Esophagus muscularis mucosa (tissue), 4 donors: ENCODE data around the gene RHOBTB3. TPM values are rescaled to one million over a fixed set of nuclear protein-coding genes. Genes with fewer than 3 reads are reported as not detected.
"Not testable (repeated sequence)": the region's sequence is repeated elsewhere in the genome, so short reads cannot be mapped to it uniquely, and the experiment has no call there.

ENCODE experiments used
- DNase-seq: peaks from one replicate; pipeline ENCODE4 v3.0.0-alpha.2; 2017; ENCODE audit errors: extremely low spot score
- H3K27ac ChIP-seq, 4 donors: fragments of 200-600 bp; sonication (generic); replicated peaks in 1 of 4; 1 replicate in 3 of 4; 2 replicates in 1 of 4; pipeline ENCODE4 v1.5.1; 2016 to 2019; ENCODE audit warnings: mild to moderate bottlenecking in 1 of 4
- H3K27me3 ChIP-seq, 4 donors: fragments of 200-600 bp; sonication (generic); one replicate each; pipeline versions ENCODE4 v1.5.1 to v1.6.0; 2016 to 2019
- H3K36me3 ChIP-seq, 4 donors: fragments of 200-600 bp; sonication (generic); one replicate each; pipeline ENCODE4 v1.5.1; 2016 to 2019
- H3K4me1 ChIP-seq, 4 donors: fragments of 200-600 bp; sonication (generic); one replicate each; pipeline ENCODE4 v1.5.1; 2016 to 2019
- H3K4me3 ChIP-seq, 4 donors: fragments of 200-600 bp; sonication (generic); 1 replicate in 2 of 4; 2 replicates in 2 of 4; pipeline ENCODE4 v1.5.1; 2016 to 2019; ENCODE audit warnings: mild to moderate bottlenecking in 4 of 4, moderate library complexity in 1 of 4
- H3K9me3 ChIP-seq, 4 donors: fragments of 200-600 bp; sonication (generic); 1 replicate in 3 of 4; 2 replicates in 1 of 4; pipeline ENCODE4 v1.5.1; 2016 to 2019
- CTCF ChIP-seq, 3 experiments: fragments of 200-600 bp in 2 of 3; fragments of 450-650 bp in 1 of 3; sonication (generic) in 2 of 3; IDR thresholded peaks; one replicate each; pipeline ENCODE4 v1.5.1; 2017 to 2019; ENCODE audit warnings: antibody characterized with exemption in 3 of 3, mild to moderate bottlenecking in 2 of 3, moderate library complexity in 1 of 3
- EP300 ChIP-seq: sonication (generic); formaldehyde crosslinking; IDR thresholded peaks from one replicate; pipeline ENCODE4 v1.6.1; 2017; ENCODE audit warnings: antibody characterized with exemption
- POLR2A ChIP-seq: fragments of 450-650 bp; IDR thresholded peaks from one replicate; pipeline ENCODE4 v1.6.1; 2017; ENCODE audit warnings: antibody characterized with exemption, moderate library complexity, mild to moderate bottlenecking, low read depth
- POLR2AphosphoS5 ChIP-seq, 2 donors: sonication (generic); formaldehyde crosslinking; IDR thresholded peaks; one replicate each; pipeline ENCODE4 v1.6.1; 2017; ENCODE audit warnings: antibody characterized with exemption in 2 of 2
- WGBS: methylation state at CpG from one replicate; pipeline ENCODE4 v1.1.5; 2018; 5-methylcytosine and 5-hydroxymethylcytosine counted together
- intact Hi-C: fragments of 100-400 bp; cut with DNase I; formaldehyde crosslinking; loops from one replicate; pipeline ENCODE4 v1.15.1; 2023
- total RNA-seq, 4 donors: library from RNA; depleted of rRNA; stranded (reverse); fragments of >200 nt; gene quantifications; one replicate each; pipeline versions ENCODE4 v1.1.0 to v1.2.1, GENCODE V29; 2016

The RHOBTB3 gene
- total RNA-seq, 4 donors from 2014 or later = 72.9 to 165 (median 89.2) TPM

- 16% methylated on average over 2 of the region's 2 CpGs for WGBS
These were observed 78.4 kb downstream of the RHOBTB3 start for GRCh38 chr5:95809414-95809960.

GRCh38 chr5:95810305-95811125 lies 79.4 kb downstream of the RHOBTB3 start:
- Histone ChIP-seq H3K9me3 (peaks cover 0 to under 1% (median 0%) of the 10 kb centered on the region in 4 donors), H3K36me3 (peaks cover 0 to 26% (median 10%) of the 10 kb centered on the region in 4 donors), H3K4me3 (no peak overlapping the region), H3K27me3 (no peaks in the 10 kb centered on the region), H3K4me1 (peaks cover 50 to 58% (median 56%) of the 10 kb centered on the region in 4 donors), H3K27ac (peak overlapping the region; percentile 69 to 77 (median 76))
- TF ChIP-seq CTCF (IDR thresholded peaks at IDR 0.05) (no peak), EP300 (no peak), POLR2A (no peak), POLR2AphosphoS5 (IDR thresholded peaks at IDR 0.05) (no peak)
- DNase-seq = peak; percentile 55
- intact Hi-C loops = no loop called here
- 48% methylated on average over 5 of the region's 5 CpGs for WGBS

More at GRCh38 chr5:95809414-95809960, 78.4 kb downstream of the RHOBTB3 start:
- Histone ChIP-seq H3K4me3 (peak overlapping the region in 1 of 4 donors; percentile 2), H3K27me3 (no peaks in the 10 kb centered on the region), H3K36me3 (peaks cover 0 to 16% (median 5%) of the 10 kb centered on the region in 4 donors), H3K27ac (peak overlapping the region; percentile 69 to 77 (median 76)), H3K9me3 (peaks cover 0 to 6% (median 0%) of the 10 kb centered on the region in 4 donors), H3K4me1 (peaks cover 50 to 58% (median 56%) of the 10 kb centered on the region in 4 donors)
- TF ChIP-seq POLR2AphosphoS5 (IDR thresholded peaks at IDR 0.05) = no peak
- TF ChIP-seq EP300 = no peak
- no peak for TF ChIP-seq CTCF (IDR thresholded peaks at IDR 0.05)
- no peak for TF ChIP-seq POLR2A
- intact Hi-C loops = no loop called here
- DNase-seq = peak; percentile 68

GRCh38 chr5:95811126-95811423 lies 79.9 kb downstream of the RHOBTB3 start:
- Histone ChIP-seq H3K36me3 (peaks cover 0 to 31% (median 12%) of the 10 kb centered on the region in 4 donors), H3K27ac (peak overlapping the region in 3 of 4 donors; percentile 38 to 77 (median 74)), H3K4me1 (peaks cover 50 to 58% (median 56%) of the 10 kb centered on the region in 4 donors)
- intact Hi-C loops, H3K9me3 ChIP-seq, H3K27me3 ChIP-seq, H3K4me3 ChIP-seq: not testable (repeated sequence)
- peak; percentile 7 for DNase-seq
- 81% methylated on average over 5 of the region's 6 CpGs for WGBS

- H3K27me3 ChIP-seq, DNase-seq, intact Hi-C loops, H3K9me3 ChIP-seq, H3K4me3 ChIP-seq: not testable (repeated sequence)
- H3K27ac ChIP-seq = peak overlapping the region; percentile 38 to 77 (median 58)
- peaks cover 50 to 58% (median 56%) of the 10 kb centered on the region in 4 donors for H3K4me1 ChIP-seq
- peaks cover 0 to 36% (median 15%) of the 10 kb centered on the region in 4 donors for H3K36me3 ChIP-seq
- 84% methylated on average over 13 of the region's 13 CpGs for WGBS
These were observed 80.4 kb downstream of the RHOBTB3 start for GRCh38 chr5:95811461-95812073.

- H3K36me3 ChIP-seq = peaks cover 0 to 41% (median 17%) of the 10 kb centered on the region in 4 donors
- WGBS = 34% methylated on average over 6 of the region's 6 CpGs
These were observed 80.9 kb downstream of the RHOBTB3 start for GRCh38 chr5:95812074-95812471.

GRCh38 chr5:95813035-95813434 lies 81.9 kb downstream of the RHOBTB3 start:
- H3K9me3 ChIP-seq, H3K27me3 ChIP-seq, H3K4me3 ChIP-seq, intact Hi-C loops, DNase-seq: not testable (repeated sequence)
- 97% methylated on average over 8 of the region's 8 CpGs for WGBS
- Histone ChIP-seq H3K4me1 (peaks cover 61 to 67% (median 64%) of the 10 kb centered on the region in 4 donors), H3K27ac (peak overlapping the region in 2 of 4 donors; percentile 41 to 77), H3K36me3 (peaks cover 0 to 44% (median 18%) of the 10 kb centered on the region in 4 donors)

More at GRCh38 chr5:95812074-95812471, 80.9 kb downstream of the RHOBTB3 start:
- TF ChIP-seq POLR2A = no peak
- TF ChIP-seq POLR2AphosphoS5 (IDR thresholded peaks at IDR 0.05) = peak; percentile 50 to 53
- TF ChIP-seq EP300 = no peak
- no peak for TF ChIP-seq CTCF (IDR thresholded peaks at IDR 0.05)
- no peak for DNase-seq
- no peaks in the 10 kb centered on the region for H3K9me3 ChIP-seq
- intact Hi-C loops = no loop called here
- H3K27ac ChIP-seq = peak overlapping the region; percentile 38 to 77 (median 58)
- H3K27me3 ChIP-seq = no peaks in the 10 kb centered on the region
- peaks cover 54 to 60% (median 59%) of the 10 kb centered on the region in 4 donors for H3K4me1 ChIP-seq
- H3K4me3 ChIP-seq = no peak overlapping the region
